HG02870 (cell line): ENCODE measurements around the gene FAT4.

ENCODE experiments used
- ATAC-seq: cut with Tn5 transposase; IDR thresholded peaks from one replicate; pipeline ENCODE4 v1.9.1; 2021; ENCODE audit warnings: mild to moderate bottlenecking, moderate library complexity; ENCODE audit not compliant: unreplicated experiment

The FAT4 gene

DNA sequence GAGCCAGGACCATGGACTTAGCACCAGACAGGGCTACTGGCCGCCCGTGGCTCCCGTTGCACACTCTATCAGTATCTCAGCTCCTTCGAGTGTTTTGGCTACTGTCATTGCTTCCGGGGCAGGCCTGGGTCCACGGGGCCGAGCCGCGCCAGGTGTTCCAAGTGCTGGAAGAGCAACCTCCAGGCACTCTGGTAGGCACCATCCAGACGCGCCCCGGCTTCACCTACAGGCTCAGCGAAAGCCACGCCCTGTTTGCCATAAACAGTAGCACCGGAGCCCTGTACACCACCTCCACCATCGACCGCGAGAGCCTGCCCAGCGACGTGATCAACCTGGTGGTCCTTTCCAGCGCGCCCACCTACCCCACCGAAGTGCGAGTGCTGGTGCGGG, 1.6 kb downstream of the FAT4 start:
- ATAC-seq, result no peak

- no peak for ATAC-seq
Observed at GRCh38 chr4:125316791-125317524, 2.2 kb downstream of the FAT4 start.

GRCh38 chr4:125317525-125317877, 2.7 kb downstream of the FAT4 start:
- no peak for ATAC-seq

DNA sequence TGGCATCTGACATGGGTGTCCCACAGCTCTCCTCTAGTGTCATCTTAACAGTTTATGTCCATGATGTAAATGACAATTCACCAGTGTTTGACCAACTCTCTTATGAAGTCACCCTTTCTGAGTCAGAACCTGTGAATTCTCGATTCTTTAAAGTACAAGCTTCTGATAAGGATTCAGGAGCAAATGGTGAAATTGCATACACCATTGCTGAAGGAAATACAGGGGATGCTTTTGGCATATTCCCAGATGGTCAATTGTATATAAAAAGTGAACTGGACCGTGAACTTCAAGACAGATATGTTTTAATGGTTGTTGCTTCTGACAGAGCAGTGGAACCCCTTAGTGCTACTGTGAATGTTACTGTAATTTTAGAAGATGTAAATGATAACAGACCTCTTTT, 4.6 kb downstream of the FAT4 start:
- ATAC-seq, result no peak

- no peak for ATAC-seq
Observed at GRCh38 chr4:125321709-125322365, 7.1 kb downstream of the FAT4 start.

DNA sequence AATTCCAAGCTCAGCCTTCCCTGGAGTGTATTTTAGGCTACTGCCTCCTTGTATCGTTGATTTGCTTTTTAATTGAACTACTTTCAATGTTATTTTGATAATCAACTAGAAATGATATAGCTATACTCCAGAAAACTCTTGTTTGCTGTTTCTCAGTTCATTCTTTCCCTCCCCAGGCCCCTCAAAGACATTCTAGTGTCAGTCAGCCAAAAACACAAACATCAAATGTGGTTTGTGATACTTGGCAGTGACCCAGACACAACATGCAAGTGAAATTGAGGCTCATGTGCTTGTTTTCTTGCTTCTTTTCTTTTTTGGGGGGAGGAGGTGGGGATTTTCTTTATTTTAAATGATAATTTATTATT, 7.6 kb downstream of the FAT4 start:
- no peak for ATAC-seq

GRCh38 chr4:125323654-125324053, 8.9 kb downstream of the FAT4 start:
- no peak for ATAC-seq

- no peak for ATAC-seq
Observed at GRCh38 chr4:125325733-125326132, 11.0 kb downstream of the FAT4 start.

GRCh38 chr4:125331116-125331515, 16.4 kb downstream of the FAT4 start:
- ATAC-seq, result no peak

- ATAC-seq, result no peak
Observed at GRCh38 chr4:125334926-125335325, 20.2 kb downstream of the FAT4 start.

DNA sequence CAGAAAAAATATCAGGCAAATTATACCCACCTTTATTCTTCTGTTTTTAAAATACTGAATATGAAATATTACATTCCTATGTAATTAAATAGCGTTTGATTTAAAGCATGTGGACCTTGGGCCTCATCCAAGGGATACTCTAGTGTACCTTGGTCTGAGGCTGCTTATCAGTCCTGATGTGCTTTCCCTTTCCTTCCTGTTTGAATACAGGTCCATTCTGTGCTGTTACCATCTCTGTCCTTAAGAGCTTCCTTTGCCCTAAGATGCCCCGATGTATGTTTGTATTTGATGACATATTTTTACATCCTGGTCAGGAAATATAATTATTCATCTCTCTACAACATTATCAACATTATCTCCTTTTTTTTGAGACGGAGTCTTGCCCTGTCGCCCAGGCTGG, 24.1 kb downstream of the FAT4 start:
- ATAC-seq, result no peak

DNA sequence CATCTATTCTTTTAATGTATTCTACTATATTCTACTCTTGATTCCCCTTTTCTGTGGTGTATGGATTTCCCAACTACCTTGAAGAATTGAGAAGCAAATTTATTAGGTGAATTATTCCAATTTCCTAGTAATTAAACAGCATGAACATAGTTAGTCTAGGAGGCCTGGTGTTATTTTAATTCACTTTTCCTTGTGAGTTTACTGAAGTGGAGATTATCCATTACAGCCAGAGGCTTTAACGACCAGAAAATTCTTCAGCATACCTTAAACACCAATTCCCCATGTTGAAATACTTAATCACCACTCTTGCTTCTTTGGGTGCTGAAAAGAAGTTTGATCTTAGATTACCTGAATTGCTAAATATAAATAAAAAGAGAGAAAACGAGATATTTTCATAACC, 29.4 kb downstream of the FAT4 start:
- ATAC-seq, result no peak

DNA sequence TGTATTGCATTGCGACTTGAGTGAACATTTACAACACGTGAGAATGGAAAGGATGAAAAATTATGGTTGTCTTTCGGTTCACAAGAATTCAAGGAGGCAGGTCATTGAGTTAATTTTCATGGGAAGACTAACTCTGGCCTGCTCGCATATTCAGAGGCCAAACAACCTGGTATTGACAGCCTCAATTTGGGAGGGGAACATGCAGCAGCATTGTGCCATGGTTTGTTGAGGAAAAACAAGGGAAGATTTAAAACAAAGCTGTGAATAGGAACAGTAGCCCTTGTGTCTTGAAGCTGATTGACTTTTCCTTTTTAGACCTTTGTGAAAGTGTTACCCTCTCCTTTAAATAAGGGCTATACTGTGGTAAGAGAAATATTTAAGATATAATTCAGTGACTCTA, 31.9 kb downstream of the FAT4 start:
- no peak for ATAC-seq

- no peak for ATAC-seq
Observed at GRCh38 chr4:125350470-125351135, 35.8 kb downstream of the FAT4 start.

DNA sequence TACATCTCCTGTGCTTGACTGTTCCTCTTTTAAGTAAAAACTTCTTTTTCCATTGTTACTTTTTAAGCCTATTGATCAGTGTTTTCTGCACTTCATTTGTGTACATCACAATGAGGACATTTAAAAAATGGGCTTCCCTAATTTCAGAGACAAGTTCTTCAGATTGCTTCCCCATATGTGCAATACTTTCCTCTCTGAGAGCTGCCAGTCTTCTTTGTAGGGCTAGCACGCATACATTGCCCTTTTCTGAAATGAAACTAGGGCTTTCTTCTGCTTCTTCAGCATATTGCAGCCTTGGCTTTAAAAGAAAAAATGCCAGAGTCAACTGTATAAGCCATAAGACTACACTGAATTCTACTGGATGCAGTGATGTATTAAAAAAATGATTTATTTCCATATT, 37.8 kb downstream of the FAT4 start:
- ATAC-seq, result no peak

- ATAC-seq, result no peak
Observed at GRCh38 chr4:125353131-125353530, 38.4 kb downstream of the FAT4 start.

GRCh38 chr4:125355791-125356190, 41.0 kb downstream of the FAT4 start:
- no peak for ATAC-seq

DNA sequence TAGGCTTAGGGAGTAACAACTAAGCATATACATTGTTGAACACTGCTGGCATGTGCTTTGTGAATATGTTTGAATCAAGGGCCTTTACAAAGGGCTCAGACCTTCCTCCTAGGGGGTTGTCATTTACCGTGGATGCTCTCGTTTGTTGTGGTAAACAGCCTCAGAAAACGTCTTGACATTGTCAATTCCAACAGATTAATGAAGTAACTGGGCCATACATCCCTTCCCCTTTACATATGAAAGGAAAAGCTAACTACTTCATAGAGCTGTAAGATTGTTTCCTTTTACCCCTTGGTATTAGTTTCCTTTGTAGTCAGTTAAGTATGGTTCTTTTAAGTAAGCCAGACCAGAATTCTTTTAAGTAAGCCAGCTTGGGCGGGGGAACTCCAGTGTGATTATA, 42.9 kb downstream of the FAT4 start:
- no peak for ATAC-seq

GRCh38 chr4:125358453-125358852, 43.7 kb downstream of the FAT4 start:
- no peak for ATAC-seq

DNA sequence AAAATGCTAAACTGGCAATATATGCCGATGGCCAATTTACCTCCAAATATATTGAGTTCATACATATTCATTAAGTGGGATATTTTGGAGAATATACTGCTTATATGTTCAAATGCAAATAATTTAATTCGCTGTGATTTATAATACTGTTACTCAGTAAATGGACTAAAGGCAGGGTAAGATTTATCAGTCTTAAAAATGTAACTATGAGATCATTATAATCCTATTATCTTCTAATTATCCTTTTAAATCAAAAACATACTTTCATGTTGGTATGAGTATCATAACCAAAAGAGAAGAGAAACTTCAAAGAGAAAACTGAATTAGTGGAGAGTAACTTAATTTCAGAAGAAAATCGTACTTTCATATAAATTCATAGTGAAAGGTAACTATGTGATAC, 44.6 kb downstream of the FAT4 start:
- ATAC-seq, result no peak

DNA sequence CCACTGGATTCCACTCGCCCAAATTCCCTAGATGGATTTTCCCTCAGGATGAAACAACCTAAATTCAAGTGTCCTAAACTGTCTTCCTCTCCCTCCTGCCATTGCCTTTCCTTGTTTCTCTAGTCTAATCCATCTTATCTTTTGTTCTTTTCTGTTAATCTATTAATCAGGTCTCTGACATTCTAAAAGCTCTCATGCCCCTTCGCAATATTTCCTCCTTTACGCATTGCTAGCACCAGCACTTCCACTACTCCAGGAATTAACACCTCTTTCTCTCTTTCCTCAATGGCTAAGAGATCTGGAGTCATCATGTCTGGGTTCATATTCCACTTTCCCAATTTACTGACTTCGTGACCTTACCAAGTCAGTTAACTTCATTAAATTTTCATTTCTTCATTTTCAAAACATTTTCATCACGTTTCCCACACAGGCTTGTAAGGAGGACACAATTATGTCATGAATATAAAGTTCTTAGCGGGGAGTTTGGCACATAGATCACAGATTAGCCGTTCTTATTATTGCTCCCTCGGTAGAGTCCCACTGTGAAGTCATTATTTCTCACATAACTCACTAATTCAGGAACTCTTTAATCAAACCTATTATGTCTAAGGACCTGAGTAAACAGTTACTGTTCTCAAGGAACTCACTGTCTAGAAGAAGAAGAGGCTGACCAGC, 45.3 kb downstream of the FAT4 start:
- no peak for ATAC-seq

GRCh38 chr4:125360727-125361126, 46.0 kb downstream of the FAT4 start:
- ATAC-seq, result no peak
